HG03103 (cell line): ENCODE data around the gene CDH5.
"Not testable (repeated sequence)": the region's sequence is repeated elsewhere in the genome, so short reads cannot be mapped to it uniquely, and the experiment has no call there.

ENCODE experiments used
- ATAC-seq: cut with Tn5 transposase; IDR thresholded peaks from one replicate; pipeline ENCODE4 v1.9.1; 2021; ENCODE audit warnings: low read depth; ENCODE audit not compliant: unreplicated experiment

Gene CDH5

GRCh38 chr16:66429290-66429962 is 62.9 kb downstream of the CDH5 start:
- no peak for ATAC-seq

- ATAC-seq, result no peak
These were observed 63.7 kb downstream of the CDH5 start for GRCh38 chr16:66430214-66430613.

- no peak for ATAC-seq
These were observed 65.3 kb downstream of the CDH5 start for GRCh38 chr16:66431760-66432159.

- ATAC-seq, result no peak
These were observed 65.9 kb downstream of the CDH5 start for GRCh38 chr16:66432429-66432828.

- no peak for ATAC-seq
These were observed 68.3 kb downstream of the CDH5 start for GRCh38 chr16:66434619-66435430.

- ATAC-seq, result no peak
These were observed 69.4 kb downstream of the CDH5 start for GRCh38 chr16:66435896-66436295.

GRCh38 chr16:66437391-66437945 is 71.0 kb downstream of the CDH5 start:
- ATAC-seq, result no peak

- no peak for ATAC-seq
These were observed 72.0 kb downstream of the CDH5 start for GRCh38 chr16:66438536-66438935.

GRCh38 chr16:66439051-66439730 is 72.7 kb downstream of the CDH5 start:
- ATAC-seq, result no peak

GRCh38 chr16:66440271-66440802 is 73.8 kb downstream of the CDH5 start:
- no peak for ATAC-seq

- no peak for ATAC-seq
These were observed 74.5 kb downstream of the CDH5 start for GRCh38 chr16:66440970-66441369.

- no peak for ATAC-seq
These were observed 75.3 kb downstream of the CDH5 start for GRCh38 chr16:66441586-66442375.

GRCh38 chr16:66442502-66443268 is 76.2 kb downstream of the CDH5 start:
- no peak for ATAC-seq

- no peak for ATAC-seq
These were observed 76.8 kb downstream of the CDH5 start for GRCh38 chr16:66443269-66443652.

- no peak for ATAC-seq
These were observed 77.6 kb downstream of the CDH5 start for GRCh38 chr16:66444049-66444481.

GRCh38 chr16:66446737-66447136 is 80.2 kb downstream of the CDH5 start:
- ATAC-seq, result no peak

GRCh38 chr16:66447491-66447890 is 81.0 kb downstream of the CDH5 start:
- no peak for ATAC-seq

GRCh38 chr16:66451548-66451947 is 85.1 kb downstream of the CDH5 start:
- ATAC-seq, result no peak

GRCh38 chr16:66453230-66453629 is 86.7 kb downstream of the CDH5 start:
- not testable (repeated sequence) for ATAC-seq
